ENCODE measurements around the gene OXCT1.

The OXCT1 gene

GRCh38 chr5:41869724-41870626, at the start of gene OXCT1:
OXCT1 (minus strand) TSS chr5:41870425; CDS start chr5:41870358, 67 bp downstream.
- no peak for DNase-seq (ENCODE audit: low read depth, low spot score)

- no peak for DNase-seq (ENCODE audit: low read depth, low spot score)
Observed at GRCh38 chr5:41918105-41918504, 47.9 kb upstream of the OXCT1 start.

- DNase-seq (ENCODE audit: low read depth, low spot score), result no peak
Observed at GRCh38 chr5:41908374-41909079, 38.3 kb upstream of the OXCT1 start.

GRCh38 chr5:41906151-41906550, 35.9 kb upstream of the OXCT1 start:
- no peak for DNase-seq (ENCODE audit: low read depth, low spot score)

GRCh38 chr5:41903892-41904799, 33.9 kb upstream of the OXCT1 start, which contains the start of gene RIMOC1:
RIMOC1 (plus strand) TSS chr5:41904344; CDS start chr5:41904368, 24 bp downstream.
- DNase-seq (ENCODE audit: low read depth, low spot score), result peak; percentile 99

- no peak for DNase-seq (ENCODE audit: low read depth, low spot score)
Observed at GRCh38 chr5:41903382-41903891, 33.2 kb upstream of the OXCT1 start.

- DNase-seq (ENCODE audit: low read depth, low spot score), result no peak
Observed at GRCh38 chr5:41896230-41896629, 26.0 kb upstream of the OXCT1 start.

GRCh38 chr5:41893074-41893851, 23.0 kb upstream of the OXCT1 start:
- no peak for DNase-seq (ENCODE audit: low read depth, low spot score)

GRCh38 chr5:41892031-41892430, 21.8 kb upstream of the OXCT1 start:
- no peak for DNase-seq (ENCODE audit: low read depth, low spot score)

GRCh38 chr5:41891066-41891707, 21.0 kb upstream of the OXCT1 start:
- no peak for DNase-seq (ENCODE audit: low read depth, low spot score)

GRCh38 chr5:41885286-41885685, 15.1 kb upstream of the OXCT1 start:
- no peak for DNase-seq (ENCODE audit: low read depth, low spot score)

- DNase-seq (ENCODE audit: low read depth, low spot score), result no peak
Observed at GRCh38 chr5:41883936-41884335, 13.7 kb upstream of the OXCT1 start.

- no peak for DNase-seq (ENCODE audit: low read depth, low spot score)
Observed at GRCh38 chr5:41883243-41883642, 13.0 kb upstream of the OXCT1 start.

- DNase-seq (ENCODE audit: low read depth, low spot score), result no peak
Observed at GRCh38 chr5:41882765-41883164, 12.5 kb upstream of the OXCT1 start.

GRCh38 chr5:41878643-41879478, 8.6 kb upstream of the OXCT1 start:
- DNase-seq (ENCODE audit: low read depth, low spot score), result no peak

GRCh38 chr5:41878173-41878572, 7.9 kb upstream of the OXCT1 start:
- no peak for DNase-seq (ENCODE audit: low read depth, low spot score)

- DNase-seq (ENCODE audit: low read depth, low spot score), result no peak
Observed at GRCh38 chr5:41877408-41877807, 7.2 kb upstream of the OXCT1 start.

- DNase-seq (ENCODE audit: low read depth, low spot score), result no peak
Observed at GRCh38 chr5:41876678-41877077, 6.5 kb upstream of the OXCT1 start.

- DNase-seq (ENCODE audit: low read depth, low spot score), result no peak
Observed at GRCh38 chr5:41875121-41875520, 4.9 kb upstream of the OXCT1 start.
